ENCODE results near the gene SH2D2A.

The SH2D2A gene

DNA sequence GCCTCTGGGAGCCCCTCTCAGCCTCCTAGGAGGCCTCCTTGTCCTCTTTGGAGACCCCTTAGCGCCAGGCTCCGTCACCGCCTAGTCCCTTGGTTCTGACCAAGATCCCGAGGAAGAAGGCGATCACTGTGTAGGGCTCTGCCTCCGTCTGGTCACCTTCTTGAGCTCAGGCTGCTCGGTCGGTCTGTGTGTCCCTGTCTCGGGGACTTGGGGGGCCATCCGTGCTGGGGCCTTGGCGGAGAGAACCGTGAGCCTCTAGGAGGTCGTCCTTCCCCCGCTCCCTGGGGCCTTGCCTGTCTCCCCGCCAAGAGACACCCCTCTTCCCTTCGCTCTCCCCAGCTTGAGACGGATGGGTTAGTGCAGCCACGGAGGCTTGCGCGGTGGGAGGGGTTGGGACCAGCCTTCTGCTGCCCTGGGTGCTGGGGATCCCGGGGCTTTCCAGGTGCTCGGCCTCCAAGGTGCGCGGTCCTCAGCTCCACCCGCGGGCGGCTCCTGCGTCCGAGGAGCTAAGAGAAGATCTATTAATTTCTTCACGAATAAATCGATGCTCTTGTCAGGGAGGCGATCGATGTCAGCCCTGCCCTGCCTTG, 43.0 kb upstream of the SH2D2A start:
- Histone ChIP-seq H3K4me1 (ENCODE audit: insufficient read depth, low read length, poor library complexity, severe bottlenecking) (peaks cover 32% of the 10 kb centered on the region), H3K9me3 (ENCODE audit: insufficient read depth, low read depth, low read length) (no peaks in the 10 kb centered on the region)

DNA sequence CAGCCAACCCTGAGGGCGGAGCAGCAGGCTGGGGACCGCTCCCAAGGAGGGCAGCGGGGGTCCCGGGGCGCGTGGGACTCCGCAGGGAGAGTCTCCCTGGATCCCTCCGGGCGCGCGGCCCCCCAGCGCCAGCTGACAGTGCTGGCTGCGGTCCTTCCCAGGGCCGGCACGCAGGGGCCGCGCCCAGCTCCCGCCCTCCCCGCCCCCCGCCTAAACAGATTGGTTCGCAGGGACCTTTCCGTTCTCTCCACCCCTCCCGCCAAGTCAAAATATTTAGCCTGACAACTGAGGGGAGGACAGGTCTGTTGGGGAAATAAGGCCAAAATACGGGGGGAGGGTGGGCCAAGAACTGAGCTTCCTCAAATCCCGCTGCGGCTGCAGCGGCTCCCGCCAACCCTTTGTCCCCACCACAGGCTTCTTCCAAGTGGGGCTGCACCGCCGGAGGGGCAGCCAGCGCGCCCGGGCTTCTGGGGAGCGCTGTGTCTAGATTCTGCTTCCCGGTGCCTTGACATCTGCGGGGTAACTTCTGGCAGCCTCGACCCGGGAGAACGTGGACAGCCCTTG, 42.4 kb upstream of the SH2D2A start, which contains the start of gene INSRR:
Gene INSRR (minus strand): TSS at position 159 of the 564 bp plus-strand sequence. CDS start 496 bp downstream, outside the sequence.
- Histone ChIP-seq H3K4me2 (ENCODE audit: low read depth, low read length, poor library complexity, severe bottlenecking) (no peak within 1 kb of the TSS), H3K36me3 (ENCODE audit: insufficient read depth, low read length) (no peaks in the 10 kb centered on the region), H3K9me2 (replicated peaks; ENCODE audit: low read depth, low read length) (no peaks in the 10 kb centered on the region), H3K9me3 (ENCODE audit: insufficient read depth, low read depth, low read length) (no peaks in the 10 kb centered on the region), H3K9ac (ENCODE audit: low read depth, low read length, poor library complexity, severe bottlenecking) (no peak within 1 kb of the TSS), H3K4me1 (ENCODE audit: insufficient read depth, low read length, poor library complexity, severe bottlenecking) (peaks cover 29% of the 10 kb centered on the region), H3K4me3 (ENCODE audit: low read length, poor library complexity, severe bottlenecking) (no peak within 1 kb of the TSS), H4K20me1 (ENCODE audit: insufficient read depth, low read length, poor library complexity, severe bottlenecking) (no peaks in the 10 kb centered on the region), H2AFZ (ENCODE audit: low read length) (no peak within 1 kb of the TSS), H3K27me3 (ENCODE audit: insufficient read depth, low read length, poor library complexity, severe bottlenecking) (no peaks in the 10 kb centered on the region), H3K79me2 (ENCODE audit: insufficient read depth, low read length) (no peaks in the 10 kb centered on the region), H3F3A (ENCODE audit: low read depth) (no peaks in the 10 kb centered on the region)
- TF ChIP-seq, protein P1, sequence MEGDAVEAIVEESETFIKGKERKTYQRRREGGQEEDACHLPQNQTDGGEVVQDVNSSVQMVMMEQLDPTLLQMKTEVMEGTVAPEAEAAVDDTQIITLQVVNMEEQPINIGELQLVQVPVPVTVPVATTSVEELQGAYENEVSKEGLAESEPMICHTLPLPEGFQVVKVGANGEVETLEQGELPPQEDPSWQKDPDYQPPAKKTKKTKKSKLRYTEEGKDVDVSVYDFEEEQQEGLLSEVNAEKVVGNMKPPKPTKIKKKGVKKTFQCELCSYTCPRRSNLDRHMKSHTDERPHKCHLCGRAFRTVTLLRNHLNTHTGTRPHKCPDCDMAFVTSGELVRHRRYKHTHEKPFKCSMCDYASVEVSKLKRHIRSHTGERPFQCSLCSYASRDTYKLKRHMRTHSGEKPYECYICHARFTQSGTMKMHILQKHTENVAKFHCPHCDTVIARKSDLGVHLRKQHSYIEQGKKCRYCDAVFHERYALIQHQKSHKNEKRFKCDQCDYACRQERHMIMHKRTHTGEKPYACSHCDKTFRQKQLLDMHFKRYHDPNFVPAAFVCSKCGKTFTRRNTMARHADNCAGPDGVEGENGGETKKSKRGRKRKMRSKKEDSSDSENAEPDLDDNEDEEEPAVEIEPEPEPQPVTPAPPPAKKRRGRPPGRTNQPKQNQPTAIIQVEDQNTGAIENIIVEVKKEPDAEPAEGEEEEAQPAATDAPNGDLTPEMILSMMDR (conservative IDR thresholded peaks at IDR 0.05; ENCODE audit: low read length), result no peak
- TF ChIP-seq EZH2phosphoT487 (IDR thresholded peaks at IDR 0.05; ENCODE audit: borderline replicate concordance), result no peak

More for the DNA sequence above, 43.0 kb upstream of the SH2D2A start:
- Histone ChIP-seq H3K4me2 (ENCODE audit: low read depth, low read length, poor library complexity, severe bottlenecking) (no peak overlapping the region), H3K27me3 (ENCODE audit: insufficient read depth, low read length, poor library complexity, severe bottlenecking) (no peaks in the 10 kb centered on the region), H3K9ac (ENCODE audit: low read depth, low read length, poor library complexity, severe bottlenecking) (no peak overlapping the region), H3K4me3 (ENCODE audit: low read length, poor library complexity, severe bottlenecking) (no peak overlapping the region), H4K20me1 (ENCODE audit: insufficient read depth, low read length, poor library complexity, severe bottlenecking) (no peaks in the 10 kb centered on the region), H2AFZ (ENCODE audit: low read length) (no peak overlapping the region), H3K36me3 (ENCODE audit: insufficient read depth, low read length) (no peaks in the 10 kb centered on the region), H3K79me2 (ENCODE audit: insufficient read depth, low read length) (no peaks in the 10 kb centered on the region), H3K9me2 (replicated peaks; ENCODE audit: low read depth, low read length) (no peaks in the 10 kb centered on the region), H3F3A (ENCODE audit: low read depth) (no peaks in the 10 kb centered on the region)
- TF ChIP-seq EZH2phosphoT487 (IDR thresholded peaks at IDR 0.05; ENCODE audit: borderline replicate concordance), result no peak
- TF ChIP-seq, protein P1 (conservative IDR thresholded peaks at IDR 0.05; ENCODE audit: low read length), result no peak

DNA sequence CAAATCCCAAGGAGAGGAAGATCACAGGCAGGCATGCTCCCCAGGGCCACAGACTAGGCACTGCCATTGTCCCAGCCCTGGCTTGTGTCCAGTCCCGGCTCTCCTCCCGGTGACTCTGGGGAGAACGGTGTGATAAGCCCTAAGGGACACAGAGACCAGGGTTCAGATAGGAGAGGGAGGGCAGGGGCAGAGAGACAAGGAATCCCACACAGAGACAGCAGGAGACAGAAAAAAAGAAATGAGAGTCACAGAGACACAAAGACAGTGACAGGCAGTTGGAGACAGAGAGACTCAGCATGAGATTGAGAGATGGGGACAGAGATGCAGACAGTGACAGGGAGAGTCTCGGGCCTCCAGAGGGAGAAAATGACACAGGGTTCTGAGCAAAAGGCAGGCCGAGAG, 41.9 kb upstream of the SH2D2A start:
- Histone ChIP-seq H3F3A (ENCODE audit: low read depth) (no peaks in the 10 kb centered on the region), H3K9me2 (replicated peaks; ENCODE audit: low read depth, low read length) (no peaks in the 10 kb centered on the region), H3K4me1 (ENCODE audit: insufficient read depth, low read length, poor library complexity, severe bottlenecking) (peaks cover 24% of the 10 kb centered on the region), H3K4me2 (ENCODE audit: low read depth, low read length, poor library complexity, severe bottlenecking) (no peak overlapping the region), H3K79me2 (ENCODE audit: insufficient read depth, low read length) (no peaks in the 10 kb centered on the region), H3K36me3 (ENCODE audit: insufficient read depth, low read length) (no peaks in the 10 kb centered on the region), H3K4me3 (ENCODE audit: low read length, poor library complexity, severe bottlenecking) (no peak overlapping the region), H3K9ac (ENCODE audit: low read depth, low read length, poor library complexity, severe bottlenecking) (no peak overlapping the region), H3K27me3 (ENCODE audit: insufficient read depth, low read length, poor library complexity, severe bottlenecking) (no peaks in the 10 kb centered on the region), H4K20me1 (ENCODE audit: insufficient read depth, low read length, poor library complexity, severe bottlenecking) (no peaks in the 10 kb centered on the region), H3K9me3 (ENCODE audit: insufficient read depth, low read depth, low read length) (no peaks in the 10 kb centered on the region), H2AFZ (ENCODE audit: low read length) (no peak overlapping the region)
- no peak for TF ChIP-seq EZH2phosphoT487 (IDR thresholded peaks at IDR 0.05; ENCODE audit: borderline replicate concordance)
- TF ChIP-seq, protein P1 (conservative IDR thresholded peaks at IDR 0.05; ENCODE audit: low read length), result no peak
